Activated B cell treated with CpG ODN at 0.5 μM for 24 hours (primary cell): ENCODE measurements around the gene ADAM19. TPM values are rescaled to one million over a fixed set of nuclear protein-coding genes. Genes with fewer than 3 reads are reported as not detected.

ENCODE experiments used
- ATAC-seq: fragments of 200-7000 bp; cut with Tn5 transposase; one replicate; pipeline ENCODE4 v1.10.0; 2021; ENCODE audit warnings: low read depth, mild to moderate bottlenecking, moderate library complexity
- CTCF ChIA-PET: fragments of 350-600 bp; sonication (Branson Sonifier 250); formaldehyde crosslinking; loops from one replicate; lab custom pipeline; 2021; ENCODE audit warnings: antibody characterized with exemption; lab: Charles Lee
- POLR2A ChIA-PET: fragments of 350-600 bp; sonication (Branson Sonifier 250); formaldehyde crosslinking; loops from one replicate; lab custom pipeline; 2021; ENCODE audit warnings: antibody characterized with exemption; lab: Charles Lee
- DNase-seq: peaks from one replicate; pipeline ENCODE4 v3.0.0; 2022
- H3K27ac Mint-ChIP-seq: one replicate; pipeline ENCODE4 v1.8.0; 2020; ENCODE audit warnings: mixed read lengths
- H3K27me3 Mint-ChIP-seq: one replicate; pipeline ENCODE4 v1.8.0; 2021; ENCODE audit warnings: mixed read lengths
- H3K36me3 Mint-ChIP-seq: one replicate; pipeline ENCODE4 v1.8.0; 2021; ENCODE audit warnings: low read depth, mixed read lengths
- H3K4me1 Mint-ChIP-seq: one replicate; pipeline ENCODE4 v1.8.0; 2021; ENCODE audit warnings: mixed read lengths
- H3K4me3 Mint-ChIP-seq: one replicate; pipeline ENCODE4 v1.8.0; 2020; ENCODE audit warnings: mild to moderate bottlenecking, mixed read lengths
- H3K9me3 Mint-ChIP-seq: one replicate; pipeline ENCODE4 v1.8.0; 2020; ENCODE audit warnings: mixed read lengths
- intact Hi-C: fragments of 100-400 bp; cut with micrococcal nuclease; formaldehyde crosslinking; loops from one replicate; pipeline ENCODE4 v1.15.1; 2024
- total RNA-seq: library from RNA; stranded (reverse); gene quantifications from 2 replicates; pipeline ENCODE4 v1.2.3, GENCODE V29; 2022
- TF ChIP-seq, protein P1 (sequence below): fragments of 200-600 bp; IDR thresholded peaks from one replicate; pipeline ENCODE4 v1.8.0; 2022; ENCODE audit warnings: antibody characterized with exemption, mild to moderate bottlenecking

ADAM19 gene
- total RNA-seq, 1 donor from 2014 or later = 136 TPM

DNA sequence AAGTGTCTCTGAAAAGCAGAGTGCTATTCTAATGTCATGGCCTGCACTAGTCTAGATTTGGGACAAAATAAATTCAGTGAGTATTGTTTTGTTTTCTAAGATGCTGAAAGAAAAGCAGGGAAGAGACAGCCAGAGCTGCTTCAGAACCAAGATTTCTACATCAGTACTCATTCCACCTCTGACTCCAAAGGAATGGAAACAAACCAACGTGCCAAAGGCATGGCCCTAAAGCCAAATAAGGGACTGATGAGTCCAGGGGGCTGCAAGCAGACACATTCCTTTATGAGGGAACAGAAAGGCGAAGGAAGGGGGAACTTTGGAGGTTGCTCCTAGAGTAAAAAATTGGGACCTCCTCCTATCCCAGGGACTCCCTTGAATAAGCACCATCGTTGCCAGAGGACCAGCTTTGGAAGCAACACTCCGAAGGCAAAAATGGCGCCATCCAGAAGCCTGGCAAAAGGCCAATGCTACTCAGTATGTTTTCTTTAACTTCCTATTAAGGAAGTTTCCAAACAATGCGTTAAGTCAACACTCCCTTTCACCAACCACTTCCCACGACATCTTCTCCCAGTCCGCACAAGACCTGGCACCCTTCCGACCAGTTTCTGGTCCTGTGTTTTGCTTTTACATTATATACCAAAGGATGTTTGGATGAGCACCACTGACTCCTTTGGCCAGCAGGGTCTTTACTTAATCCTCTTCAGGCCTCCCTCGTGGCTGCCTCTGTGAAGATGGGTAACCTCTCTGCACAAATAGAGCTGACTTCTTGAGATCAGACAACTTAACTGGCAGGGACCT, 31.6 kb downstream of the ADAM19 start:
- peak overlapping the region; percentile 92 for H3K27ac Mint-ChIP-seq
- H3K27me3 Mint-ChIP-seq = no peaks in the 10 kb centered on the region
- peaks cover 99% of the 10 kb centered on the region for H3K4me1 Mint-ChIP-seq
- ChIA-PET CTCF (no interaction called here), POLR2A (interaction anchor here (0.5 to 1.6 kb wide), 2 partner anchors 27 to 39 kb away, joined by 3 to 4 read pairs; no protein-coding TSS in a partner anchor)
- no peak for ATAC-seq
- peak overlapping the region; percentile 13 for H3K4me3 Mint-ChIP-seq
- peaks cover 55% of the 10 kb centered on the region for H3K36me3 Mint-ChIP-seq
- no peaks in the 10 kb centered on the region for H3K9me3 Mint-ChIP-seq
- intact Hi-C loops = loop anchor here (5.0 kb wide), 2 partner anchors 112 to 173 kb away; no protein-coding TSS in a partner anchor
- TF ChIP-seq, protein P1, sequence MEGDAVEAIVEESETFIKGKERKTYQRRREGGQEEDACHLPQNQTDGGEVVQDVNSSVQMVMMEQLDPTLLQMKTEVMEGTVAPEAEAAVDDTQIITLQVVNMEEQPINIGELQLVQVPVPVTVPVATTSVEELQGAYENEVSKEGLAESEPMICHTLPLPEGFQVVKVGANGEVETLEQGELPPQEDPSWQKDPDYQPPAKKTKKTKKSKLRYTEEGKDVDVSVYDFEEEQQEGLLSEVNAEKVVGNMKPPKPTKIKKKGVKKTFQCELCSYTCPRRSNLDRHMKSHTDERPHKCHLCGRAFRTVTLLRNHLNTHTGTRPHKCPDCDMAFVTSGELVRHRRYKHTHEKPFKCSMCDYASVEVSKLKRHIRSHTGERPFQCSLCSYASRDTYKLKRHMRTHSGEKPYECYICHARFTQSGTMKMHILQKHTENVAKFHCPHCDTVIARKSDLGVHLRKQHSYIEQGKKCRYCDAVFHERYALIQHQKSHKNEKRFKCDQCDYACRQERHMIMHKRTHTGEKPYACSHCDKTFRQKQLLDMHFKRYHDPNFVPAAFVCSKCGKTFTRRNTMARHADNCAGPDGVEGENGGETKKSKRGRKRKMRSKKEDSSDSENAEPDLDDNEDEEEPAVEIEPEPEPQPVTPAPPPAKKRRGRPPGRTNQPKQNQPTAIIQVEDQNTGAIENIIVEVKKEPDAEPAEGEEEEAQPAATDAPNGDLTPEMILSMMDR = no peak
- no peak for DNase-seq

DNA sequence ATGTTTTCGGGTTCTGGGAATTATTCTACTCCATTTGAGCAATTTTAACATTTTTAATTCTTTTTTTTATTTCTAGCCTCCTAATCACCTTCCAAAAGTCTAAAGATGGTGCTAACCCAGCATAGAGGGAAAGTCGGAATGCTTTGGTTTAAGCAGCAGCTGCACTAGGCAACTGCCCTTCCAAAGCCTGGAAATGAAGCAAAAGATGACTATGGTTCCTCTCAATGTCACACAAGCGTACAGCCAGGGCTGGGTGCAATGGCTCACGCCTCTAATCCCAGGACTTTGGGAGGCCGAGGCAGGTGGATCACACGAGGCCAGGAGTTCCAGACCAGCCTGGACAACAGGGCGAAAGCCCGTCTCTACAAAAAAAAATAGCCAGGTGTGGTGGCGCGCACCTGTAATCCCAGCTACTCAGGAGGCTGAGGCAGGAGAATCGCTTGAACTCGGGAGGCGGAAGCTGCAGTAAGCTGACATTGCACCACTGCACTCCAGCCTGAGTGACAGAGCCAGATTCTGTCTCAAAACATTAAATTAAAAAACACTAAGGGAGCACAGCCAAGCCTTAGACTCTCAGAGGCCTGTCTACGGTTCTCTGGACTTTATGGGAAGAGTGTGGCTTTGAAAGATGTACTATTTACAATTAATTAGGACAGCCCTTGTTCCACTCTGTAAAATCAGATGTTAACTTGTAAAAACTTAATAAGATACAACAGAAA, 33.1 kb downstream of the ADAM19 start:
- DNase-seq = no peak
- H3K9me3 Mint-ChIP-seq = no peaks in the 10 kb centered on the region
- no peaks in the 10 kb centered on the region for H3K27me3 Mint-ChIP-seq
- intact Hi-C loops = loop anchor here (5.0 kb wide), 2 partner anchors 110 to 175 kb away; no protein-coding TSS in a partner anchor
- H3K4me1 Mint-ChIP-seq = peaks cover 95% of the 10 kb centered on the region
- no peak overlapping the region for H3K4me3 Mint-ChIP-seq
- TF ChIP-seq, protein P1 = no peak
- ChIA-PET CTCF (interaction anchor here (0.7 to 1.1 kb wide), 2 partner anchors 71 to 128 kb away, joined by 3 read pairs; no protein-coding TSS in a partner anchor), POLR2A (interaction anchor here (1.0 to 3.8 kb wide), 9 partner anchors 15 to 110 kb away, joined by 3 to 25 read pairs (median 11); partner anchors contain the start of gene SOX30)
- ATAC-seq = no peak
- peaks cover 51% of the 10 kb centered on the region for H3K36me3 Mint-ChIP-seq
- peak overlapping the region; percentile 92 for H3K27ac Mint-ChIP-seq

DNA sequence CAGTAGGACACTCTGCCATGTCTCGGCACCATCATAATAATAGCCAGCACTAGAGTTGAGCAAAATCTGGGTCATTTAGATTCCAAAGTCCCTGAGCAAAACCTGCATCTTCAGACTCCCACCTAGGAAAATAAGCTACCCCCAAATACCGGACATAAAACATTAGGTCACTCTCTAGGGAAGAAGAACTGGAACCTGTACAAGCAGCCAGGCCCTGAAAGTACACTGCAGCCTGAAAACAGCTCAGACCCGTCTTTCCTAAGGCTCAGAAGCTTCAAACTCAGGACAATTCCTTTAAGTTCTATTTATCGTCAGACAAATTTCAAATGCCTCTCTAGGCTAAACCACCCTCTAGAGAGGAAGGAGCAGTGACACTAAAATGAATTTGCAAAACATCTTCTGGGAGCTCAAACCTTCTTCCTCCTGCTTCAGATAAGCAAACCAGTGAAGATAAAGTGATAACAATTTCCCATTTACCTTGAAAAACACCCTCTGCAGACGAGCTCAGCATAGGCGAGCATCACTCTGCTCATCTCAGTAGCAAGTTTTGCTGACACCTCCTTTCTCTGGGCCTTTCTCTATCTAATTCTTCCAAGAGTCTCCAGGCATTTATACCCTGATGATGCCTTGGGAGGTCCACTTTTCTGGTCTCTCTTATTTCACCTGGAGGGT, 34.0 kb downstream of the ADAM19 start:
- intact Hi-C loops = loop anchor here (1.0 to 5.0 kb wide), 9 partner anchors 9 to 202 kb away; partner anchors contain the start of gene LSM11
- no peak for ATAC-seq
- POLR2A ChIA-PET = interaction anchor here (0.6 to 3.8 kb wide), 21 partner anchors 8 to 110 kb away, joined by 3 to 25 read pairs (median 6); partner anchors contain the start of gene SOX30
- Mint-ChIP-seq H3K4me1 (peaks cover 92% of the 10 kb centered on the region), H3K4me3 (peak overlapping the region; percentile 60), H3K9me3 (no peaks in the 10 kb centered on the region), H3K27ac (peak overlapping the region; percentile 92), H3K27me3 (no peaks in the 10 kb centered on the region), H3K36me3 (peaks cover 57% of the 10 kb centered on the region)
- DNase-seq = no peak
- TF ChIP-seq, protein P1 = no peak
- CTCF ChIA-PET = interaction anchor here (0.6 to 1.4 kb wide), 5 partner anchors 55 to 202 kb away, joined by 3 to 4 read pairs (median 3); partner anchors contain the start of gene LSM11

DNA sequence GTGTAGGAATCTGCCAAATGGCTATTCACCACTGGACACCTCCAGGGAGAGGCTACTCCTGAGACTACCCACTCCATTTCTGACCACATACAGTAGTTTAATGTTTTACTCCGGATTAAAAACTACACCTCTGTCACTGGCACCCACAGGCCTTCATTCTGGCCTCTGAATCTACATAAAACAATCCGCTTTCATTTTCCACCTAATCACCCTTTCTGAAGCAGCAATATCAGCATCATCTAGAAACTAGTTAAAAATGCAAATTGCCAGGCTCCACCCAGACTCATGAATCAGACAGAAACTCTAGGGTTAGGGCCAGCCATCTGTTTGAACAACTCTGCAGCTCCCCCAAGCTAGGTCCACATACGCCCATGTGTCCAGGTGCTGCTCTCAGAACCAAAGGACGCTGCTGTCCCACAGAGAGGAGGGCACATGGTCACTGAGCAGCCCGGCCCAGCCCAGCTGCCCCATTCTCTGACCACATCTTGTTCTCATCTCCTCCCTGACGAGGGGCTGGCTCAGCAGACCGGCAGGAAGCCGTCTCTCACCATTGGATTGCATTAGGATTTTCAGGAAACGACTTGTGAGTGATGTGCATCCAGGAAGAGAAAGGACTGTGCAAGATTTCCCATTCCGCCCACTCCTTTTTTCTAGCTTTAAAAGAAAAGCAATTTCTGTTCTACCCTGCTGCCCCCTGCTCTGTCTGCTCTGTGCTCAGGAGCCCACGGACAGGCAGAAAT, 34.7 kb downstream of the ADAM19 start:
- peak; percentile 91 for ATAC-seq
- POLR2A ChIA-PET = interaction anchor here (0.7 to 3.8 kb wide), 24 partner anchors 9 to 111 kb away, joined by 3 to 25 read pairs (median 6); partner anchors contain the start of genes ADAM19 and SOX30
- TF ChIP-seq, protein P1 = no peak
- CTCF ChIA-PET = interaction anchor here (1.0 to 1.9 kb wide), 5 partner anchors 26 to 203 kb away, joined by 3 to 4 read pairs (median 3); partner anchors contain the start of gene LSM11
- intact Hi-C loops = loop anchor here (1.0 to 5.0 kb wide), 12 partner anchors 9 to 202 kb away; partner anchors contain the start of genes LSM11 and THG1L
- peak overlapping the region; percentile 60 for H3K4me3 Mint-ChIP-seq
- no peaks in the 10 kb centered on the region for H3K27me3 Mint-ChIP-seq
- H3K9me3 Mint-ChIP-seq = no peaks in the 10 kb centered on the region
- peaks cover 86% of the 10 kb centered on the region for H3K4me1 Mint-ChIP-seq
- DNase-seq = peak; percentile 37
- H3K36me3 Mint-ChIP-seq = peaks cover 57% of the 10 kb centered on the region
- peak overlapping the region; percentile 92 for H3K27ac Mint-ChIP-seq
